Hematopoietic multipotent progenitor cell treated with erythropoietin and hydrocortisone succinate and interleukin-3 and kit ligand, for 15 days (in vitro differentiated cells): ENCODE measurements around the gene BSND.
A peak's percentile ranks its signal among the peaks of the same experiment; 100 is the strongest.

Experiments used
- DNase-seq: peaks from one replicate; pipeline ENCODE4 v3.0.0-alpha.2; 2015; ENCODE audit warnings: low spot score

BSND gene

DNA sequence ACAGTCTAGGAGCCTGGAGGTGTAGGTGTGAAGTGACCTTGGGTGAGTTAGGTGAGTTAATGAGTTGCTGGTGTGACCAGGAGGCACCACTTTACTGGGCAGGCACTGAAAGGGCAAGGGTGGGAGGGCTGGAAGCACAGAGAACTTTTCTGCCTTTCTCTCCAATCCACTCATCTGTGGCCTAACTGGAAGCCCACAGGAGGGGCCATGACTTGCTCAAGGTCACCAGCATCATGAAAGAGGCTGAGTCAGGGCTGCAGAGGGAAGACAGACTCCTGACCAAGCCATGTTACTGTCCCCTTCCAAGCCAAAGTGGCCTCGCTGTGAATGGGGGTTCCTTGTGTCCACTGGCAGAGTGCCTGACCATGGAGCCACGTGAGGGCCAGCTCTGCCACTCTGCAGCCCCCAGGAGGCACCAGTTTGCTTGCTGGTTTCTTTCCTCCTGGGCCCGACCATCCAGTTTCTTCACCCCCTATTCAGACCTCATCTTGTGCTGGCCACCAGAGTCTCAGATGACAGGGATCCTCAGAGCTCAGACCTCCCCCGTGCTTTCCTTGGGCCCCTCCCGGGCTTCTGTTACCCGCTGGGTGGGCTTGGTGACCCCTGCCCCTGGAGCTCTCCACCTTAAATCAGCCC lies 4.3 kb upstream of the BSND start:
- DNase-seq, result no peak

DNA sequence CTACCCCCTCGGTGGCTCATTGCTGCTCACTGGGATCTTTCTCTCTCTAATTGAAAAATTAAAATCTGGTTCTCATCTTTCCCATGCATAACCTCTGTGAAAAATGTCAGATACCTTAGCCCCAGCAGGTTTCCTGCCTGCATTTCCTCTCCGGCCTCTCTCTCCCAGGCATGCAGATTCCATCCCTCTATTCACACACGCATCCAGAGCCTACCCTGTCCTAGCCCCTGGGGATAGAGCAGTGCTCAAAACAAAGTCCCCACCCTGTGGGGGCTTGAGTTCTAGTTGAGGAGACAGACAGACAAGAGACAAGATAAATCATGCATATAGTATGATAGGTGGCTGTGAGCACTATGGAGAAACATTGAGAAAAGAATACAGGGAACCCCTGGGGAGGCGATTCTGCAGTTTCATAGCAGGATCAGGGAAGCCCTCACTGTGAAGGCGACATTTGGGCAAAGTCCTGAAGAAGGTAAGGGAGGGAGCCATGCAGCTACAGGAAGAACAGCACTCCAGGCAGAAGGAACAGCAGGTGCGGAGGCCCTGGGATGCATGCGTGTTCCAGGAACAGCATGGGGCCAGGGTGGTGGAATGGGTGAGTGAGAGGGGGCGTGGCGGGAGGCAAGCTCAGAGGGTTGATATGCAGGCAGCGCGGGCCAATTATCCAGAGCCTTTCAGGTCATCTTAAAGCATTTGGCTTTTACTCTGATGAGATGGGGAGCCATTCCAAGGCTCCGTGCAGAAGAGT lies 3.5 kb upstream of the BSND start:
- DNase-seq, result no peak

DNA sequence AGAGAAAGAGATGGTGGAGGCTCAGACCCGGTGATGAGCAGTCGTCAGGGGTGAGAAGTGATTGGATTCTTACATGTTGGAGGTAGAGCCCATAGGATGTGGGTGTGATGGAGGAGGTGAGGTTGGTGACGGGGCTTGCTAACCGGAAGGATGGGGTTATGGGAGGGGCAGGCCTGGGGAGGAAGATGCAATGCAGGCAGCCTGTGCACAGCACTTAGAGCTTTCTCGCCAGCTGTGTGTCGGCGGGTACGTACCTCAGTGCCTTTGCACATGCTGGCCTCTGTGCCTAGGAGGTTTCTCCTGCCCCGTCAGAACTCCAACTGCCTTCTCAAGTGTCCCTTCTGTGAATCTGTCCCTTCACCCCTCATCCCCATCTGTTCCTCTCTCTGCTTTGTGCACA lies 2.9 kb upstream of the BSND start:
- DNase-seq, result no peak

DNA sequence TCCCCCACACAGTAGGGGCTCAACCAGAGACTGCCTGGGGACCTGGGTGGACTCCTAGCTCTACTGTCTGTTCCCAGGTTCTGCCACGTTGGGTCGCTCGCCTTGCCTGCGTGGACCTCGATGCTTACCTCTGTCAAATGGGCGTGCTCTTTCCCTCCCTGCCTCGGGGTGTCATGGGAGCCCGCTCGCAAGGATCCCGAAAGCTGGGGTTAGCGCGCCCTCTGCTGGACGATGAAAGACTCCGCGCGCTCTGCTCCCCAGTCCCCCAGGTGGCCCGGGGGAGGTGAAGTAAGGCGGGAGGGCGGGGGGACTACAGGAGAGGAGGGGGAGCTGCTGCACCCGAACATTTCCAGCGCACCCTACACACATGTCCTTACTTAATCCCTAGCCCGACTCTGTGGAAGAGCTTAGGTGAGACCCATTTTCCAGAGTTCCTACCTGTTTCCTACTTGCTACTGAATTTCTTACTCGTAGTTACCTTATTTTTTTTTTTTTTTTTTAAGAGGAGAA lies 2.3 kb upstream of the BSND start:
- DNase-seq, result peak; percentile 72

DNA sequence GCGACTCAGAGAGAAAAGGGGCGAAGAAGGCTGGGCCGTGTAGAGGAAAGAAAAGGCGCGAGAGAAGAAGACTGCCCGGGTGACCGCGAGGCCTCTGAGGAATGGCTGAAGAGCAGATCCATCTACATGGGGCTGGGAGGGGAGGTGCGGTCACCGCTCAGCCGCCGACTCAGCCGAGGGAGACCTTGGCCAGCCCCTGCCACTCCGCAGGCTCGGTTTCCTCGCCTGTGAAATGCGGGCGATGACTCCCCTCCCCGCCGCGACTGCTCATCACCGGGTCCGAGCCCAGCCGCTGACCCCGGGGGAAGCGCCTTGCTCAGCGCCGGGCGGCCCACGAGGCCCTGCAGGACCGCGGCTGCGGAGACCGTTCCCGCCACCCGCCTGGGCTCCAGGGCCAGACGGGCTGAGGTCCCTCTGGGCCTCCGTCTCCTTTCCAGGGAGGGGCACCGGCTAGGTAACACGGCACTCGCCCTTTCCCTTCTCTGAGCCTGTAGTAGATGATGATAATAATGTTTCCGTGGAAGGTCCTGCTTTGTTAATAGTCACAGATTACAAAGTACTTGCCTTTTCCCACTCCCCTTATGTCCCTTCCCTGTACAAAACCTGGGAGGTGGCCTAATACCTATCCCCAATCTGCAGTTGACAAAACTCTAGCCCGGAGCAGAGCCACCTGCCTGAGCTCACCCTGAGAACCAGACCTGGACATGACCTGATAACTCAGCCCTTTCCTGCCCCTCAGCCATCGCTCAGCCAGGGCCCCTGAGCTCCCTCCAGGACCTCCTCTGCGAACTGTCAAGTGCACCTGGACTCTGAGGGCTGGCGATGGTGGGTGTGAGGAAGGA lies 1.6 kb upstream of the BSND start:
- no peak for DNase-seq

DNA sequence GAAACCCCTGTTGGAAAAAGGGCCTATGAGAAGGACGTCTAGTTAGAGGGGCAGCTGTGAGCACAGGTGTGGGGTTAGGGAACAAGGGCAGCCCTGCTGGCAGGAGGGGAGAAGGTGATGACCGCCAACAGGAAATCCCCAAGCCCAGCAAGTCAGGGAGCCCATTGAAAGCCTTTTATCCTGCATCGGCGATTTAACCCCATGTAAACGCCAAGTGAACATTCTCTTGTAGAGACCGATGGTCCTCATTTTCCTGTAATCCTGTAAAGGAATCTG lies 1.1 kb upstream of the BSND start:
- DNase-seq, result no peak

DNA sequence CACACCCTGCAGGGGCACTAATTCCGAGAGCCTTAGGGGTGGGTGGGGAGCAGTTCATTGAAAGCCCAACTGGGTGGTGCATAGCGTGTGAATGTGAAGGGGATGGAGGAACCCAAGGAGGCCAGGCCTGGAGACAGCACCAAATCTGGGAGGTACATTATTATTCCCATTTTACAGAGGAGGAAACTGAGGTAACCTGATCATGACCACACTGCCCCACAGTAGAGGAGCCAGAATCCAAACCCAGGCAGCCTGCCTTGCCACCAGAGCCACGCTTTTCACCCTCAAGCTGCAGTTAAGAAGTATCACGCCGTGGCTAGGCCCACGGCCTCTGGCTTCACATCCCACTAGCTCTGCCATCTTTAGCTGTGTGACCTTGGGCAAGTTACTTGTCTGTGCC lies 633 bp upstream of the BSND start:
- DNase-seq, result no peak

DNA sequence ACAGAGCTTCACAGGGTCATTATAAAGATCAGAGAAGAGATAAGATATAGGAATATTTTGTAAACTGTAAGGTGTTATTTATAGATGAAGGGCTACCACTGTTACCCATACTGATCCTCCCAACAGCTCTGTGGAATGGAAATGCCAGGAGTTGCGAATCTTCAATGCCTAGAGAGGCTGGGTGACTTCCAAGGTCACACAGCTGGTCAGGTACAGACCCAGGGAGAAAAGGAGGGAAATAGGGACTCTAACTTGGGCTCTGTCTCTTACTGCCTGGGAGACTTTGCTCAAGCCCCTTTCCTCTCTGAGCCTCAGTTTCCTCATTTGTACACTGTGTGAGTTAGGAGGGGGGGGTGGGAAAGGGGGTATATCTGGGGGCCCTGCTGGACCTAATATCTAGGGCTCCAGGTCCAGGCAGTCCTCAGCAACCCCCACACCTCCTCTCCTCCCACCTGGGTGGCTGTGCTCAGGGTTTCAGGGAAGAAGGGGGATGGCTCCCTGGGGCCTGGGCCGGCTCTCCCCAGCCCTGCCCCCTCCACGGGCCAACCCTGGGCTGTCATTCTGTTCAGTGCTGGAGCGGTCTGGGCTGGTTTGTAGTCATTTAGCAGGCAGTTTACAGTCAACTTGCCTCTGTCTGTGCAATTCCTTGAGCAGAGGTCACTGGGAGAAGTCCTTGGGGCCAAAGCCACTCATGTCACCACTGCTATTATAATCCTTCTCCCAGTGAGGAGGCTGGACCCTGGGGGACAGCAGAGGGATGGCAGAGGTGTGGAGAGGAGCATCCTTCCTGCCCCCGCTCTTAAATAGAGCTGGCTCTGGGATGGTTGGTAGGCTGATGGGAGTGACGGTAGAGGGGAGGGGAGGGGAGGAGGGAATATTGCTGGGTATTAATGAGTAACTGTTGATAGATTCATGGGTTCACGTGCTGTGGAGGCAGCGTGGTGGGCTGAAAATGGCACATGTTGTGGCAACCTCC lies 1.7 kb downstream of the BSND start:
- no peak for DNase-seq

DNA sequence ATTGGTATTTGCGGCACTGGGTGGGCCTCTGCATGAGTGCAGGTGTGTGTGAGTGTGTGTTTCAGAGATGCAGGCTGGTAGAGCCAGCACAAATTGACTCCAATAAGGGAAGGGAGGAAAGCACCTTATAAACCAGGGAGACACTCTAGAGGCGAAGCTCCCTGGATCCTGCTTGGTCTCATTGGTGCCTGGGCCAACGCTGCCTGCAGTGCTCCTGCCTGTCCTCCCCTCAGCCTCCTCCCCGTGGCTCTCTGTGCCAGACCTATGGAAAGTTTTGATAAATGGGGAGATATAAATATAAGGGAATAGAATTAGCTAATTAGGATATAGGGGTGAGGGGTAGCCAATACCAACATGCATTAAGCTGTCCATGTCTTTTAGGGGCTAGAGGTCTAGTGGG lies 2.6 kb downstream of the BSND start:
- DNase-seq, result no peak

DNA sequence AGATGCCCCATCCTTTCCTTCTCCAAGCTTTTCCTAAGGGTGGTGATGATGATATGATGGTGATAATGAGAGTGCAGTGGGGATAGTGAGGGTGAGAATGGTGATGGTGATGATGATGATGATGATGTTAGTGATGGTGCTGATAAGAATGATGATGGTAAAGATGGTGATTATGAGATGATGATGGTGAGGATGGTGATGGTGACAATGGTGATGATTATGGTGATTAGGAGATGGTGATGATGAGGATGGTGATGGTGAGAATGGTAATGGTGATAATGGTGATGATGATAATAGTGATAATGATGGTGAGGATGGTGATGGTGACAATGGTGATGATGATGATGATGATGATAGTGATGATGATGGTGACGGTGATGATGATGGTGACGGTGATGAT lies 4.0 kb downstream of the BSND start:
- no peak for DNase-seq

DNA sequence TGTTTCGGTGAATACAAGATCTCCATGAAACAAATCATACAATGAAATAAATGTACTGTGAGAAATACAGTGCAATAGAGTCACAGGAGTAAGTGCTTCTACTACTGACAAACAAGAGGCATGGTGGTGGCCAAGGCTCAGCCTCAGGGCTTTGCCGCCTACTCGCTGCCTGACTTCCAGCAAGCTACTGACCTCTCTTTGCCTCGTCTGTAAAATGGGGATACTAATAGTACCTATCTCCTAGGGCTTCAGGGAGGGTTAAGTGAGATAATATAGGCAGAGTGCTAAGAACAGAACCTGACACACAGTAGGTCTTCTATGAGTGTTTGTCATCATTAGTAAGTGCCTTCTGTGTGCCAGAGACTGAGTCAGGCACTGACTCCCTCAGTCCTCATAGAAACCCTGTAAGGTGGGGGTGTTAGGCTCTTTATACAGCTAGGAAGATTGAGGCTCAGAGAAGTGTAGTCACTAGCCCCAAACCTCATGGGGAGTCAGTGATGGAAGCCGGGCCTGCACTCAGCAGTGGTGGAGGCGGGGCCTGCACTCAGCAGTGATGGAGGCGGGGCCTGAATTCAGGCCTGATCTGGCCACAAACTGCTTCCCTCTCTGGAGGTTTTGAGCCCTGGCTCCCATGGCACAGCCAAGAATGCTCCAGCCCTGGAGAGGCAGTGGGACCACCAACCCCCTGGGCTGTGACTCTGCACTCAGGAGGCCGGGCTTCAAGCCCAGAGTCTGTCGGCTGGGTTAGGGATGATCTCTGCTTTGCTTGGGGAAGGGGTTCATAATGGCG lies 6.8 kb downstream of the BSND start:
- no peak for DNase-seq

DNA sequence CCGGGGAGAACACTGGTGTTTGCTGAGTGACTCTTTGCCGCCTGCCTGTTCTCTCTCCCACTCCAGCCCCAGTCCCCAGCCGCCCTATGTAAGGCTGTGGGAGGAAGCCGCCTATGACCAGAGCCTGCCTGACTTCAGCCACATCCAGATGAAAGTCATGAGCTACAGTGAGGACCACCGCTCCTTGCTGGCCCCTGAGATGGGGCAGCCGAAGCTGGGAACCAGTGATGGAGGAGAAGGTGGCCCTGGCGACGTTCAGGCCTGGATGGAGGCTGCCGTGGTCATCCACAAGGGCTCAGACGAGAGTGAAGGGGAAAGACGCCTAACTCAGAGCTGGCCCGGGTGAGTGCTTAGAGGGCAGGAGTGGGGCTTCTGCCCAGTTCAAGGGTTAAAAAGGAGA lies 8.2 kb downstream of the BSND start:
- DNase-seq, result no peak

DNA sequence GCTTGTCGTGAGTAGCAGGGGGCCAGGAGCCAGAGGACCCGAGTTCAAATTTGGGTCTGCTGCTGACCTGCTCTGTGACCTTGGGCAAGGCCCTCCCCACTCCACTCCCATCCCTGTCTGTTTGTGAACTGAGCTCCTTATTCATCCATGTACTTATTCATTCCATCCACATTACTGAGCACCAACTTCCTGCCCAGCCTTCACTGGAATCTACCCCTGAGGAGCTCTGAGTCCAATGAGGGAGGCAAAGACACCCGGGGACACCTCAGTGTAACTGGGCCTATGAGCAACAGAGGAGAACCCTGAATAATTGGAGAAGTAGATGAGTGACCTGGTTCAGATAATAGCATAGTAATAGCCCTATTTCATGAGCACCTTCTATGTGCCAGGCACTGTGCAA lies 8.9 kb downstream of the BSND start:
- DNase-seq, result no peak

DNA sequence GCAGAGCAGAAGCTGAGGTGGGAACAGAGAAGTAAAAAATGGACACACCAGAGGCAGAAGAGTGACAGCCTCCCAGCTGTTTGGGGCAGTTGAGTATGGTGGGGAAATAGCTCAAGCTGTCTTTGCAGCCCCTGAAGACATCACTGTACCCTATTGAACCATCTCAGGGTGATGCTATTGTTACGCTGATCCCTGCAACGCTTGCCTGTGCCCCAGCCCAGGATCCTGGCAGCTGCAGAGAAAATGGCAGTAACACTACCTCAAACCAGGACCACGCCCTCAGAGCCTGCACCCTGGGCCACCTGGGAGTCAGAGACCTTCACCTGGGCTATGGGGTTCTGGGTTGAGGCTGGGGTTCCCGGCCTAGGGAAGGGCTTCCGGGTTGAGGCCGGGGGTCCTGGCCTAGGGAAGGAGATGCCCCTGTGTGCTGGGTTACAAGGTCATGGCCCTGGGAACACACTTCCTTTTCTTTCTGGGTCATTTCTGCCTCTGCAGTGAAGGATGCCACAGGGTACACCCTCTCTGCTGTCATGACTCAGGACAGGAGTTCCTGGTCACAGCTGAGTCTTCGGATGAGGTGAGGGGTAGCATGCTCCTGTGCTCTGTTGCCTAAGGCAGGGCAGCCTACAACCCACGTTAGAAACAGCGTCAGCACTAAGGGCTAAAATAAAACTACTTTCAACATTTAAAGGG lies 11.6 kb downstream of the BSND start:
- no peak for DNase-seq

DNA sequence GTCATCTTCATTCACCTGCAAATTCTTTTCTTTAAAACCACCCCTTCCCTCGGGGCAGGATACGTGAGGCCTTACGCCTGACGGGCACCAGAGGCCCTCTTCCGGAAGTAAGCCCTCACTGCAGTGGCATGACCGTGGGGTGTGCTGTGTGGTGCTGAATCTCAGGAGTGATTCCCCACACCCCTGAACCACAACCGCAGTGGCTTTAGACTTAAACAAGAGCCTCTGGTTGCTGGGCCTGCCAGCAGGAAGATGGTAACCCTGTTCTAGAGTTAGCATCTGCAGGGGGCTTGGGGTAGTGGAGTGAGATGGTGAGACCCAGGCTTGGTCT lies 12.1 kb downstream of the BSND start:
- no peak for DNase-seq

DNA sequence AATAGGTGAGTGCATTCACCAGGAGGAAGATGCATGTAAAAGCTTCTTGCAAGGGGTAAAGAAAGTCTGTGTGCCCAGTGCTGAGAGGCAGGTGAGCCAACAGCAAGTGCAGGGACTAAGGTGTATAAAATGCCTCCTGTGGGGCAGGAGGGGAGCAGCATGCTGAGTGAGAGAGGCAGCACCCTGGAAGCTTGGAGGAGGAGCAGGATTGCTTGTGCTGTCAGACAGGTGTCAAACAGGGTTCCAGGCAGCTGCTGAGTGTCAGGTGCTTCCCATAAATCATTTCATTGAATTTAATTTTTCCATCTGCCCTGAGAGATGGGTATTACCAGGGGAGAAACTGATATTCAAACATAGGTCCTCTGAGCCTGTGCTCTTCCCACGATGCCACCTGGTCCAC lies 13.9 kb downstream of the BSND start:
- DNase-seq, result no peak

DNA sequence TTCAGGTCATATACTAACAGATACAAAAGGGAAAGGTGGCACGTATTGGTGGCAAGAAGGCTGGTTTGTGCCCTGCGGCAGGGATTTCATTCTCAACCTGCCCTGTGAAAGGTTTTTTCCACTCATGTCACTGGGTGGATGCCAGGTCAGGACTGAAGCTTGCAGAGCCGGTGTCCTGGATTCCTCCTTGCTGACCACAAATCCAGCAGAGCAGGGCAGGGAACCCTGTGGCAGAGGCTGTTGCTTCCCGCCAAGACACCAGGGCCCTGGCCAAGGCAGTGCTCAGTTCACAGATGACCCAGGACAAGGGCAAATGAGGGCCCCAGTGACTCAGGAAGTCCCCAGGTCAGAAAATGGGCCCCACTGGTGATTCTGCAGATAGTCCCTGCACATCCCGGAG lies 16.4 kb downstream of the BSND start:
- DNase-seq, result no peak

DNA sequence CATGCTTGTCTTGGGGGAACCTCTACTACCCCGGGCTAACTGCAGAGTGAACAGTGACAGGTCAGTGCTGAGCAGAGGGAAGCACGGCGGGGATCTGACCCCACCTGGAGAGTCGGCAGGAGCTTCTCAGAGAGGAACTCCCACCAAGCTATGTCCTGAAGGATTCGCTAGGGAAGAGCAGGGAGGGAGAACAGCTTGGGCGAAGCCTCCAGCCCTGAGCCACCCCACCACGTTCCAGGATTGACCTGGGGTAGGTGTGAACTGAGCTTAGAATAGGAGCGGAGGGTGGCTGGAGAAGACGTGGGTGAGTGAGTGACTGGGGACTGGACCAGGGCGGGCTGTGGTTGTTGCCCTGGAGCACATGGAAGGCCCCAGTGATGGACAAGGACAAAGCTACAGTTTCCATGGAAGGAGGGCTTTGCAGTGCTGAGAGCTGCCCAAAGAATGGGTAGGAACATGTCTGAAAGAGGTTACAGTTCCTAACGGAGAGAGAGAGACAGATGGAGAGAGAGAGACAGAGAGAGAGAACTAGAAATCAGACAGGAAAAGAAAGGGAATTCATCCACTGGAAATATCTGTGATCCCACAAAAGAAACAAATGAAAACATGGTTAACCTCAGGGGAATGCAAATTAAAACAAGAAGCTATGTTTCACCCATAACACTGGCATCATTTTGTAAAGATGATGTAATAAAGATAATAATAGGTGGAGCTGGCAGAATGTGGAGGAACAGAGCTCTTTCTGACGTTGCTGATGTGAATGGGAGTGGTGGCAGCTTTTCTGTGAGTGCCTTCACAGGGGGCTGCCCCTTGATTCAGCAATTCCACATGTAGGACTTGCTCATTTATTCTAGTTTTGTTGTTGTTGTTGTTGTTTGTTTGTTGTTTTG lies 17.2 kb downstream of the BSND start:
- DNase-seq, result no peak

DNA sequence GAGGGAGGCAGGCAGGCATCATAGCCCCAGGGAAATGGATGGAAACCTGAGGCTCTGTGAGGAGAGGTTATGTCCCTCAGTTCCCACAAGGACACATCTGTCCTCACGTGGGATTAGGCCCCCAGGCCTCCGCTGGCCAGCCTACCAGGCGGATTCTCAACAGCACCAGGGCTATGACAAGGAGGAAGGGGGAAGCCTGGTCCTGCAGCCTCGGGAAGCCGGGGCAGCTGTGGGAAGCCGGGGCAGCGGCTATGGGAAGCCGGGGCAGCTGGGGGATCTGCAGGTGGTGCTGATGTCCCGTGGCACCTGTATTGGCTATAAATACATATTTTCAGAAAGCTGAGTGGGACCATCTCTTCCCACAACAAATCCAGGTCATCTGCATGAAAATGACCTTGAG lies 19.7 kb downstream of the BSND start:
- no peak for DNase-seq
